ENCODE measurements around the gene ANTXR2. TPM values are rescaled to one million over a fixed set of nuclear protein-coding genes. Genes with fewer than 3 reads are reported as not detected.

The ANTXR2 gene
- total and polyA plus RNA-seq, 4 donors = 16.0 to 88.0 (median 50.7) TPM

- H3K27ac ChIP-seq (ENCODE audit: low read depth in 1 of 2, low read length in 2 of 2) = no peak overlapping the region
- 52 to 53% methylated on average over 4 of the region's 4 CpGs for WGBS, 2 donors
- no peaks in the 10 kb centered on the region for H3K27me3 ChIP-seq (ENCODE audit: control insufficient read depth in 1 of 2, insufficient read depth in 2 of 2, low read length in 1 of 2)
- DNase-seq (no peak), ATAC-seq (ENCODE audit: low FRiP score) (no peak)
- H3K4me1 ChIP-seq (ENCODE audit: control insufficient read depth in 1 of 2, insufficient read depth in 2 of 2, low read length in 2 of 2) = no peaks in the 10 kb centered on the region
- H3K9me3 ChIP-seq (ENCODE audit: control insufficient read depth, low read length) = no peaks in the 10 kb centered on the region
- no peaks in the 10 kb centered on the region for H3K36me3 ChIP-seq (ENCODE audit: control insufficient read depth in 1 of 2, insufficient read depth in 2 of 2, low read length in 1 of 2)
- intact Hi-C loops (cut with DNase I) = no loop called here
- no peak overlapping the region for H3K4me3 ChIP-seq (ENCODE audit: low read length in 2 of 2)
These were observed 203.3 kb downstream of the ANTXR2 start for GRCh38 chr4:79869597-79870237.

DNA sequence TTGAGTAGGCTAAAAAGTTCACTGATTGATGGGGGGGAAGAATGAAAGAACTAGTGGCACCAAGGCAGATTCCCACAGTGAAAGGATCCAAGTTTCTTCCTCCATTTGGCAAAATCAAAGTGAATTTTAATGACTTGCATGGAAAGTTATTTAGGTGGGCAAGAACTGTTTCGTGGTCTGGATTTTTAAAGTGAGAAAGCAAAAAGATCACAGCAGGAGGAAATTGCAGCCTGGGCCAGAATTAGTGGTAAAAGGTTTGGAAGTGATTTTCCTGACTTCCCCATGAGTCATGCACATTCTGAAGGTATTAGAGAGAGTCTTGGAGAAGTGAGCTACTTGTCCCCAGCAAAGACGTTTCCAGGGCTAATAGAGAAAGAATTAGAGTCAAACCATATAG is 207.8 kb downstream of the ANTXR2 start:
- no peaks in the 10 kb centered on the region for H3K4me1 ChIP-seq (ENCODE audit: control insufficient read depth in 1 of 2, insufficient read depth in 2 of 2, low read length in 2 of 2)
- H3K36me3 ChIP-seq (ENCODE audit: control insufficient read depth in 1 of 2, insufficient read depth in 2 of 2, low read length in 1 of 2) = no peaks in the 10 kb centered on the region
- intact Hi-C loops (cut with DNase I) = no loop called here
- H3K4me3 ChIP-seq (ENCODE audit: low read length in 2 of 2) = no peak overlapping the region
- 16 to 20% methylated on average over 2 of the region's 2 CpGs for WGBS, 2 donors
- no peaks in the 10 kb centered on the region for H3K9me3 ChIP-seq (ENCODE audit: control insufficient read depth, low read length)
- no peak overlapping the region for H3K27ac ChIP-seq (ENCODE audit: low read depth in 1 of 2, low read length in 2 of 2)
- H3K27me3 ChIP-seq (ENCODE audit: control insufficient read depth in 1 of 2, insufficient read depth in 2 of 2, low read length in 1 of 2) = no peaks in the 10 kb centered on the region
- no peak for DNase-seq
- ATAC-seq (ENCODE audit: low FRiP score) = no peak

DNA sequence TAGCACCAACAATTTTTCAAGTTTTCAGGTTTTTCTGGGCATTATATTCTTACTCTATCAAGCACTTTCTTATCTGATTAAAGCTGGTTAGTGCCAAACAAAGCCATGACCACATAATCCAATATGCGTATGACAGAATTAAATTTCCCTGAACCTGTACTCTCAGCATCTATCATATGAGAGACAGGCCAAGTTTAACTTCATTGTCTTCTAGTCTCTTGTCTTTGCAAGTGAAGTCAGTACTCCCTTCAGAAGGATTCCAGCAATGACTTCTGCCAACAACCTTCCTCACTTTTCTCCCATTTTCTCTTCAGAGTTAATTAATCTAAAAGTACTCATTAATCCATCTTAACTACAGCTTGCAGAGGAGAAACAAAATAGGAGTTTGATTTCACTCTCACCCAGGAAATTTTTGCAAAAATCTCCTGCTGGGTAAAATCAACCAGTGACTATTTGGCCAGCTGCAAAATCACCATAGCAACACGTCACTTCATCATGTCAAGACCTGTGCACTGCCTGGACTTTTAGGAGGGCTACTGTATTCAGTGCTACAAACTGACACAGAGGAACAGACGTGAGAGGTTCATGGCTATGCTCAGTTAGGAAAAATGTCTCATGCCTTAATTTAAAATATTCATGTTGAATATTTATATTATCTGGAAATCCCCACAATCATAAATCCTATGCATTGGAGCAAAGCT is 208.4 kb downstream of the ANTXR2 start:
- WGBS, 2 donors = 28 to 39% methylated on average over 3 of the region's 3 CpGs
- Histone ChIP-seq H3K27me3 (ENCODE audit: control insufficient read depth in 1 of 2, insufficient read depth in 2 of 2, low read length in 1 of 2) (no peaks in the 10 kb centered on the region), H3K9me3 (ENCODE audit: control insufficient read depth, low read length) (no peaks in the 10 kb centered on the region), H3K4me1 (ENCODE audit: control insufficient read depth in 1 of 2, insufficient read depth in 2 of 2, low read length in 2 of 2) (no peaks in the 10 kb centered on the region), H3K27ac (ENCODE audit: low read depth in 1 of 2, low read length in 2 of 2) (no peak overlapping the region), H3K4me3 (ENCODE audit: low read length in 2 of 2) (no peak overlapping the region), H3K36me3 (ENCODE audit: control insufficient read depth in 1 of 2, insufficient read depth in 2 of 2, low read length in 1 of 2) (no peaks in the 10 kb centered on the region)
- intact Hi-C loops (cut with DNase I) = no loop called here
- no peak for ATAC-seq (ENCODE audit: low FRiP score)
- no peak for DNase-seq

GRCh38 chr4:79863333-79863732 is 209.7 kb downstream of the ANTXR2 start:
- intact Hi-C loops (cut with DNase I) = no loop called here
- no peak for ATAC-seq (ENCODE audit: low FRiP score)

GRCh38 chr4:79862821-79863220 is 210.2 kb downstream of the ANTXR2 start:
- Histone ChIP-seq H3K27me3 (ENCODE audit: control insufficient read depth in 1 of 2, insufficient read depth in 2 of 2, low read length in 1 of 2) (peaks cover 0 to 3% of the 10 kb centered on the region in 2 donors), H3K27ac (ENCODE audit: low read depth in 1 of 2, low read length in 2 of 2) (no peak overlapping the region), H3K4me3 (ENCODE audit: low read length in 2 of 2) (no peak overlapping the region), H3K36me3 (ENCODE audit: control insufficient read depth in 1 of 2, insufficient read depth in 2 of 2, low read length in 1 of 2) (no peaks in the 10 kb centered on the region), H3K9me3 (ENCODE audit: control insufficient read depth, low read length) (no peaks in the 10 kb centered on the region), H3K4me1 (ENCODE audit: control insufficient read depth in 1 of 2, insufficient read depth in 2 of 2, low read length in 2 of 2) (no peaks in the 10 kb centered on the region)
- intact Hi-C loops (cut with DNase I) = no loop called here
- WGBS, 2 donors = 72 to 85% methylated on average over 3 of the region's 3 CpGs
- no peak for DNase-seq
- ATAC-seq (ENCODE audit: low FRiP score) = no peak

More at GRCh38 chr4:79863333-79863732, 209.7 kb downstream of the ANTXR2 start:
- no peaks in the 10 kb centered on the region for H3K4me1 ChIP-seq (ENCODE audit: control insufficient read depth in 1 of 2, insufficient read depth in 2 of 2, low read length in 2 of 2)
- peaks cover 0 to 3% of the 10 kb centered on the region in 2 donors for H3K27me3 ChIP-seq (ENCODE audit: control insufficient read depth in 1 of 2, insufficient read depth in 2 of 2, low read length in 1 of 2)
- H3K27ac ChIP-seq (ENCODE audit: low read depth in 1 of 2, low read length in 2 of 2) = no peak overlapping the region
- 83 to 88% methylated on average over 3 of the region's 3 CpGs for WGBS, 2 donors
- no peaks in the 10 kb centered on the region for H3K36me3 ChIP-seq (ENCODE audit: control insufficient read depth in 1 of 2, insufficient read depth in 2 of 2, low read length in 1 of 2)
- DNase-seq = no peak
- H3K4me3 ChIP-seq (ENCODE audit: low read length in 2 of 2) = no peak overlapping the region
- no peaks in the 10 kb centered on the region for H3K9me3 ChIP-seq (ENCODE audit: control insufficient read depth, low read length)

DNA sequence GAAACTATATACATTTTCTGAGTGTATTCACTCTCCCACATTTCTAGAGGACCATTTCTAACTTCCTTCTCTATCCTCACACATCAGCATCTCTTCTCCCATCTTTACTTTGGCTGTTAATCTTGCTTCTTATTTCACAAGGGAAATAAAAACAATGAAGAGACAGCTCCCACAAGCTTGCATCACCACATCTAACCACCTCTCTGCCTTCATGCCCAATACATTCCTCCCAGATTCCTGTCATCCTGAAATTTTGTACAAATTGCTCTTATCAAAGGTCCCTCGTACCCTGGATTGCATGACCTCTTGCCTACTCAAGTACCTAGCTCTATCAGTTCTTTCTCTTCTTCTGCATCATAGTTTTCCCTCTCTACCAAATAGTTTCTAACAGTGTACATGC is 215.2 kb downstream of the ANTXR2 start:
- Histone ChIP-seq H3K36me3 (ENCODE audit: control insufficient read depth in 1 of 2, insufficient read depth in 2 of 2, low read length in 1 of 2) (no peaks in the 10 kb centered on the region), H3K4me3 (ENCODE audit: low read length in 2 of 2) (no peak overlapping the region), H3K4me1 (ENCODE audit: control insufficient read depth in 1 of 2, insufficient read depth in 2 of 2, low read length in 2 of 2) (no peaks in the 10 kb centered on the region), H3K27ac (ENCODE audit: low read depth in 1 of 2, low read length in 2 of 2) (no peak overlapping the region), H3K9me3 (ENCODE audit: control insufficient read depth, low read length) (no peaks in the 10 kb centered on the region), H3K27me3 (ENCODE audit: control insufficient read depth in 1 of 2, insufficient read depth in 2 of 2, low read length in 1 of 2) (peaks cover 0 to 3% of the 10 kb centered on the region in 2 donors)
- intact Hi-C loops (cut with DNase I) = no loop called here
- ATAC-seq (ENCODE audit: low FRiP score) (no peak), DNase-seq (no peak)
- 72 to 75% methylated on average over 1 of the region's 1 CpG for WGBS, 2 donors

DNA sequence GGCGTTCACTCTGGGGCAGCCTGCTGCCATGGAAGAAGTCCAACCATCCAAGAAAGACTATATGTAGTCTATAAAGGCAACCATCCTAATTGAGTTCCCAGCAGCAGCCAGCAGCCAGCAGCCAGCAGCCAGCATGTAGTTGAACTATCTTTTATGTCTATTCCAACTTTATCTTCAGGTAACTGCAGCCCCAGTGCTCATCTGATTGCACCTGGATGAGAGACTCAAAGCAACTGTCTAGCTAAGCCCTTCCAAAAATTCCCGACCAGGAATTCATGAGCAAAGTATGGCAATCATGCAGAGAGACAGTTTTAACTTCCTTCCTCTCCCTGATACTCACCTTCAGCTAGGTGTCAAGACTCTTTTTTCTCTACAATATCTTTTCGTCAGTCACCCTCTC is 216.8 kb downstream of the ANTXR2 start:
- ATAC-seq (ENCODE audit: low FRiP score) (no peak), DNase-seq (no peak)
- peaks cover 0 to 3% of the 10 kb centered on the region in 2 donors for H3K27me3 ChIP-seq (ENCODE audit: control insufficient read depth in 1 of 2, insufficient read depth in 2 of 2, low read length in 1 of 2)
- H3K4me1 ChIP-seq (ENCODE audit: control insufficient read depth in 1 of 2, insufficient read depth in 2 of 2, low read length in 2 of 2) = no peaks in the 10 kb centered on the region
- H3K36me3 ChIP-seq (ENCODE audit: control insufficient read depth in 1 of 2, insufficient read depth in 2 of 2, low read length in 1 of 2) = no peaks in the 10 kb centered on the region
- 76 to 89% methylated on average over 3 of the region's 3 CpGs for WGBS, 2 donors
- H3K9me3 ChIP-seq (ENCODE audit: control insufficient read depth, low read length) = no peaks in the 10 kb centered on the region
- no peak overlapping the region for H3K4me3 ChIP-seq (ENCODE audit: low read length in 2 of 2)
- H3K27ac ChIP-seq (ENCODE audit: low read depth in 1 of 2, low read length in 2 of 2) = no peak overlapping the region
- intact Hi-C loops (cut with DNase I) = no loop called here

- 31 to 48% methylated on average over 4 of the region's 4 CpGs for WGBS, 2 donors
These were observed 218.1 kb downstream of the ANTXR2 start for GRCh38 chr4:79854856-79855502.

More at GRCh38 chr4:79854856-79855502, 218.1 kb downstream of the ANTXR2 start:
- no peaks in the 10 kb centered on the region for H3K36me3 ChIP-seq (ENCODE audit: control insufficient read depth in 1 of 2, insufficient read depth in 2 of 2, low read length in 1 of 2)
- DNase-seq (no peak), ATAC-seq (ENCODE audit: low FRiP score) (no peak)
- H3K4me3 ChIP-seq (ENCODE audit: low read length in 2 of 2) = no peak overlapping the region
- intact Hi-C loops (cut with DNase I) = no loop called here
- no peak overlapping the region for H3K27ac ChIP-seq (ENCODE audit: low read depth in 1 of 2, low read length in 2 of 2)
- H3K27me3 ChIP-seq (ENCODE audit: control insufficient read depth in 1 of 2, insufficient read depth in 2 of 2, low read length in 1 of 2) = peaks cover 0 to 3% of the 10 kb centered on the region in 2 donors
- H3K9me3 ChIP-seq (ENCODE audit: control insufficient read depth, low read length) = no peaks in the 10 kb centered on the region
- no peaks in the 10 kb centered on the region for H3K4me1 ChIP-seq (ENCODE audit: control insufficient read depth in 1 of 2, insufficient read depth in 2 of 2, low read length in 2 of 2)

Data from aorta (tissue), 5 donors.